ENCODE results near the gene TMEM204.

The TMEM204 gene

DNA sequence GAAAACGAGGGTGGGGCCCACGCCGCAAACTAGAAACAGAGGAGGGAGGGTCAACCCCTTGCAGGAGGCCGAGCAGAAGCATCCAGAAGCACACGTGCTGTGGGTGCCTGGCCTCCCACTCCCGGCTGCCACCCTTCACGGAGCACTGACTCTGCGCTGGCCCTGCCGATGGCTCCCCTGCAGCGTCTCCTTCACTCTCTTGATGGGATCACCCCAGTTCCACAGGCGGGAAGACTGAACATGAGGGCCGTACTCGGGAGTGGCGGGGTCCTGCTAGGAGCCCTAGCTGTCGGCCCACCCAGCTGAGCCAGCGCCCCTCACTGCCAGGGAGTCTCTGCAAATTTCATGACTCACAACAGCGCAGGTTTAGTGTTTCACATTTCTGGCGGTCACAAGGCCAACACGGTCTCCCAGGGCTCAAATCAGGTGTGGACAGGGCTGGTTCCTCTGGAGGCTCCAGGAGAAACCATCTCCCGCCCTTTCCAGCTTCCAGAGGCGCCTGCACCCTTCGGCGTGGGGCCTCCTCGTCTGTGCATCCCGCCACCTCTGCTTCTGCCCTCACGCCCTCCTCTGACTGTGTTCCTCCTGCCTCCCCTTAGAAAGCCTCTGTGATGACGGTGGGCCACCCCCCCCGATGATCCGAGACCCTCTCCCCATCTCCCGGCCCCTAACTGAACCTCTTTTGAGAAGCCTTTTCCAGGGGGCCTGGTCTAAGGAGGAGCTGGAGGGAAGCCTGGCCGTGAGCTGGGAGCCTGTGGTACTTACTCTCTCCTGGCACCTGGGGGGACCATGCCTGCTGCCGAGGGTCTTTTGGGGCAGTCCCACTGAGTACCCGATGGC lies 46.7 kb upstream of the TMEM204 start:
- no peak for ATAC-seq
- TF ChIP-seq, protein P1, sequence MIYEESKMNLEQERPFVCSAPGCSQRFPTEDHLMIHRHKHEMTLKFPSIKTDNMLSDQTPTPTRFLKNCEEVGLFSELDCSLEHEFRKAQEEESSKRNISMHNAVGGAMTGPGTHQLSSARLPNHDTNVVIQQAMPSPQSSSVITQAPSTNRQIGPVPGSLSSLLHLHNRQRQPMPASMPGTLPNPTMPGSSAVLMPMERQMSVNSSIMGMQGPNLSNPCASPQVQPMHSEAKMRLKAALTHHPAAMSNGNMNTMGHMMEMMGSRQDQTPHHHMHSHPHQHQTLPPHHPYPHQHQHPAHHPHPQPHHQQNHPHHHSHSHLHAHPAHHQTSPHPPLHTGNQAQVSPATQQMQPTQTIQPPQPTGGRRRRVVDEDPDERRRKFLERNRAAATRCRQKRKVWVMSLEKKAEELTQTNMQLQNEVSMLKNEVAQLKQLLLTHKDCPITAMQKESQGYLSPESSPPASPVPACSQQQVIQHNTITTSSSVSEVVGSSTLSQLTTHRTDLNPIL (CRISPR knock-in tag; IDR thresholded peaks at IDR 0.05; ENCODE audit: low read depth) = no peak
- TF ChIP-seq ZNF565 (CRISPR knock-in tag; conservative IDR thresholded peaks at IDR 0.05; ENCODE audit: low read depth) = no peak

DNA sequence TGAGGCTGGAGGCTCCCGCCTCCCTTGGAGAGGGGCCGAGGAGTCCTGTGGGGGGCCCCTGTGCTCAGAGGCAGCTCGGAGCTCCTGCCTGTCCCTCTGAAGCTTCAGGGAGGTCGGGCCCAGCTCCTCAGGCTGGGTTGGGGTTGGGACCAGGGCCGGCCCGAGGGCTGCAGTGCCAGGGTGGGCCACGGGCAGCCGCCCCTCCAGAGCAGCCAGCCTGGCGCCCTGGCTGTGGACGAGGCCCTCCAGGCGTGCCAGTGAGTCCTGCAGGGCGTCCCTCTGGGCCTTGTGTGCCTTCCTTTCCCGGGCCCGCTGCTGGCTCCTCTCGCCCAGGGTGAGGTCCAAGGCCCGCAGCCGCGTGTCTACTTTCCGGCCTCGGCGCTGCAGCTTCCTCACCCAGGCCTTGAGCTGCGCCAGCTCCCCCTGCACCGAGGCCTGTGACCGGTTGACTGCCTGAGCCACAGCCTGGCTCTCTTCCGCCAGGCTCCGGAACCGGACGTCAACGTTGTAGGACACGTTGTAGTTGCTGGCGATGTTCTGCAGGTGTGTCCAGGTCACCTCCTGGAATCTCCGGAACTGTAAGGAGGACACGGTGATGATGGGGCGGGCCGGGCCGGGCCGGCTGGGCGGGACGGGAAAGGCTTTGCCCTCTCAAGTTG lies 45.9 kb upstream of the TMEM204 start:
- ATAC-seq = no peak
- no peak for TF ChIP-seq ZFP3 (CRISPR knock-in tag; IDR thresholded peaks at IDR 0.05)
- no peak for TF ChIP-seq OSR1 (CRISPR knock-in tag; IDR thresholded peaks at IDR 0.05)
- TF ChIP-seq ESRRG (CRISPR knock-in tag; IDR thresholded peaks at IDR 0.05) = no peak
- TF ChIP-seq, protein P1 (CRISPR knock-in tag; IDR thresholded peaks at IDR 0.05; ENCODE audit: low read depth) = no peak
- TF ChIP-seq, protein P2, sequence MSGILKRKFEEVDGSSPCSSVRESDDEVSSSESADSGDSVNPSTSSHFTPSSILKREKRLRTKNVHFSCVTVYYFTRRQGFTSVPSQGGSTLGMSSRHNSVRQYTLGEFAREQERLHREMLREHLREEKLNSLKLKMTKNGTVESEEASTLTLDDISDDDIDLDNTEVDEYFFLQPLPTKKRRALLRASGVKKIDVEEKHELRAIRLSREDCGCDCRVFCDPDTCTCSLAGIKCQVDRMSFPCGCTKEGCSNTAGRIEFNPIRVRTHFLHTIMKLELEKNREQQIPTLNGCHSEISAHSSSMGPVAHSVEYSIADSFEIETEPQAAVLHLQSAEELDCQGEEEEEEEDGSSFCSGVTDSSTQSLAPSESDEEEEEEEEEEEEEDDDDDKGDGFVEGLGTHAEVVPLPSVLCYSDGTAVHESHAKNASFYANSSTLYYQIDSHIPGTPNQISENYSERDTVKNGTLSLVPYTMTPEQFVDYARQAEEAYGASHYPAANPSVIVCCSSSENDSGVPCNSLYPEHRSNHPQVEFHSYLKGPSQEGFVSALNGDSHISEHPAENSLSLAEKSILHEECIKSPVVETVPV (CRISPR knock-in tag; IDR thresholded peaks at IDR 0.05) = no peak
- TF ChIP-seq PPARA (CRISPR knock-in tag; IDR thresholded peaks at IDR 0.05; ENCODE audit: borderline replicate concordance) = no peak
- TF ChIP-seq BACH2 (CRISPR knock-in tag; IDR thresholded peaks at IDR 0.05; ENCODE audit: borderline replicate concordance) = no peak
- TF ChIP-seq ZNF565 (CRISPR knock-in tag; conservative IDR thresholded peaks at IDR 0.05; ENCODE audit: low read depth) = no peak
- TF ChIP-seq ISL1 (CRISPR knock-in tag; IDR thresholded peaks at IDR 0.05) = no peak
- TF ChIP-seq, protein P3, sequence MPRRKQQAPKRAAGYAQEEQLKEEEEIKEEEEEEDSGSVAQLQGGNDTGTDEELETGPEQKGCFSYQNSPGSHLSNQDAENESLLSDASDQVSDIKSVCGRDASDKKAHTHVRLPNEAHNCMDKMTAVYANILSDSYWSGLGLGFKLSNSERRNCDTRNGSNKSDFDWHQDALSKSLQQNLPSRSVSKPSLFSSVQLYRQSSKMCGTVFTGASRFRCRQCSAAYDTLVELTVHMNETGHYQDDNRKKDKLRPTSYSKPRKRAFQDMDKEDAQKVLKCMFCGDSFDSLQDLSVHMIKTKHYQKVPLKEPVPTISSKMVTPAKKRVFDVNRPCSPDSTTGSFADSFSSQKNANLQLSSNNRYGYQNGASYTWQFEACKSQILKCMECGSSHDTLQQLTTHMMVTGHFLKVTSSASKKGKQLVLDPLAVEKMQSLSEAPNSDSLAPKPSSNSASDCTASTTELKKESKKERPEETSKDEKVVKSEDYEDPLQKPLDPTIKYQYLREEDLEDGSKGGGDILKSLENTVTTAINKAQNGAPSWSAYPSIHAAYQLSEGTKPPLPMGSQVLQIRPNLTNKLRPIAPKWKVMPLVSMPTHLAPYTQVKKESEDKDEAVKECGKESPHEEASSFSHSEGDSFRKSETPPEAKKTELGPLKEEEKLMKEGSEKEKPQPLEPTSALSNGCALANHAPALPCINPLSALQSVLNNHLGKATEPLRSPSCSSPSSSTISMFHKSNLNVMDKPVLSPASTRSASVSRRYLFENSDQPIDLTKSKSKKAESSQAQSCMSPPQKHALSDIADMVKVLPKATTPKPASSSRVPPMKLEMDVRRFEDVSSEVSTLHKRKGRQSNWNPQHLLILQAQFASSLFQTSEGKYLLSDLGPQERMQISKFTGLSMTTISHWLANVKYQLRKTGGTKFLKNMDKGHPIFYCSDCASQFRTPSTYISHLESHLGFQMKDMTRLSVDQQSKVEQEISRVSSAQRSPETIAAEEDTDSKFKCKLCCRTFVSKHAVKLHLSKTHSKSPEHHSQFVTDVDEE (CRISPR knock-in tag; IDR thresholded peaks at IDR 0.05) = no peak
- TF ChIP-seq ZC3H10 (CRISPR knock-in tag; IDR thresholded peaks at IDR 0.05) = no peak
- TF ChIP-seq, protein P4, sequence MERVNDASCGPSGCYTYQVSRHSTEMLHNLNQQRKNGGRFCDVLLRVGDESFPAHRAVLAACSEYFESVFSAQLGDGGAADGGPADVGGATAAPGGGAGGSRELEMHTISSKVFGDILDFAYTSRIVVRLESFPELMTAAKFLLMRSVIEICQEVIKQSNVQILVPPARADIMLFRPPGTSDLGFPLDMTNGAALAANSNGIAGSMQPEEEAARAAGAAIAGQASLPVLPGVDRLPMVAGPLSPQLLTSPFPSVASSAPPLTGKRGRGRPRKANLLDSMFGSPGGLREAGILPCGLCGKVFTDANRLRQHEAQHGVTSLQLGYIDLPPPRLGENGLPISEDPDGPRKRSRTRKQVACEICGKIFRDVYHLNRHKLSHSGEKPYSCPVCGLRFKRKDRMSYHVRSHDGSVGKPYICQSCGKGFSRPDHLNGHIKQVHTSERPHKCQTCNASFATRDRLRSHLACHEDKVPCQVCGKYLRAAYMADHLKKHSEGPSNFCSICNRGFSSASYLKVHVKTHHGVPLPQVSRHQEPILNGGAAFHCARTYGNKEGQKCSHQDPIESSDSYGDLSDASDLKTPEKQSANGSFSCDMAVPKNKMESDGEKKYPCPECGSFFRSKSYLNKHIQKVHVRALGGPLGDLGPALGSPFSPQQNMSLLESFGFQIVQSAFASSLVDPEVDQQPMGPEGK (CRISPR knock-in tag; IDR thresholded peaks at IDR 0.05; ENCODE audit: borderline replicate concordance) = no peak
- TF ChIP-seq ZNF70 (CRISPR knock-in tag; IDR thresholded peaks at IDR 0.05) = no peak
- TF ChIP-seq ZFP30 (CRISPR knock-in tag; IDR thresholded peaks at IDR 0.05) = no peak
- no peak for TF ChIP-seq TOX (CRISPR knock-in tag; IDR thresholded peaks at IDR 0.05; ENCODE audit: borderline replicate concordance)
- TF ChIP-seq CSDC2 (CRISPR knock-in tag; IDR thresholded peaks at IDR 0.05) = no peak
- no peak for TF ChIP-seq SNAI2 (CRISPR knock-in tag; IDR thresholded peaks at IDR 0.05)

DNA sequence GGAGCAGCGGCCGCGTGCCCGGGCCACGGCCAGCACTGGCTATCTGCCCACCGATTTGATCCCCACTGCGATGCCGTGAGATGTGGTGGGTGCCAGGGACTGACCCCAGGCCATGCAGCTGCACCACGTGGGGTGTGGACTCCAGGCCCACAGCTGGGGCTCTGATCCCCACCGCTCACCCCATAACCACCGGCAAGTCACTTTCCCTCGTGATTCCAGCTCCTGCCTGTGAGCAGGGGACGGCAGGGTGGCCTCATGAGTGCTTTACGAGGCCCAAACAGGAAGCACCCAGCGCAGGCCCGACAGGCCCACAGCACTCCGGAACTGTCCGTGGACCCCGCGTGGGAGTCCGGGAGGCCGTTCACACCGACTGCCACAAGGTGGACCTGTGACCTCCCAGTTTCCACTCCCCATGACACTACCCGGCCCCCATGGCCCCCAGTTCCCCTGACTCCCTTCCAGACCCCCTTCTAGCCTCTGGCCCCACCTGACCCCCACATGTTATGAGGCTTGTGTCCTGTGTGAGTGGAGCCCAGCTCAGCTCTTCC lies 45.3 kb upstream of the TMEM204 start:
- no peak for ATAC-seq
- TF ChIP-seq, protein P4 (CRISPR knock-in tag; IDR thresholded peaks at IDR 0.05; ENCODE audit: borderline replicate concordance) = no peak
- TF ChIP-seq, protein P5, sequence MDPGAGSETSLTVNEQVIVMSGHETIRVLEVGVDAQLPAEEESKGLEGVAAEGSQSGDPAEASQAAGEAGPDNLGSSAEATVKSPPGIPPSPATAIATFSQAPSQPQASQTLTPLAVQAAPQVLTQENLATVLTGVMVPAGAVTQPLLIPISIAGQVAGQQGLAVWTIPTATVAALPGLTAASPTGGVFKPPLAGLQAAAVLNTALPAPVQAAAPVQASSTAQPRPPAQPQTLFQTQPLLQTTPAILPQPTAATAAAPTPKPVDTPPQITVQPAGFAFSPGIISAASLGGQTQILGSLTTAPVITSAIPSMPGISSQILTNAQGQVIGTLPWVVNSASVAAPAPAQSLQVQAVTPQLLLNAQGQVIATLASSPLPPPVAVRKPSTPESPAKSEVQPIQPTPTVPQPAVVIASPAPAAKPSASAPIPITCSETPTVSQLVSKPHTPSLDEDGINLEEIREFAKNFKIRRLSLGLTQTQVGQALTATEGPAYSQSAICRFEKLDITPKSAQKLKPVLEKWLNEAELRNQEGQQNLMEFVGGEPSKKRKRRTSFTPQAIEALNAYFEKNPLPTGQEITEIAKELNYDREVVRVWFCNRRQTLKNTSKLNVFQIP (CRISPR knock-in tag; IDR thresholded peaks at IDR 0.05; ENCODE audit: borderline replicate concordance, low read depth) = no peak
- TF ChIP-seq, protein P3 (CRISPR knock-in tag; IDR thresholded peaks at IDR 0.05) = no peak
- TF ChIP-seq ARNTL (CRISPR knock-in tag; IDR thresholded peaks at IDR 0.05; ENCODE audit: borderline replicate concordance, low read depth) = no peak
